ENCODE results near the gene ETV6. TPM values are rescaled to one million over a fixed set of nuclear protein-coding genes. Genes with fewer than 3 reads are reported as not detected.
"Not testable (repeated sequence)": the region's sequence is repeated elsewhere in the genome, so short reads cannot be mapped to it uniquely, and the experiment has no call there.

The ETV6 gene
- total RNA-seq: 18.4 TPM
- long read RNA-seq, full-length matches to known transcripts: 10 of 33 reads
- long read RNA-seq, partial matches to known transcripts: 6 of 33 reads
- long read RNA-seq, other reads (novel, unspliced or antisense): 17 of 33 reads

- peak; percentile 82 for DNase-seq (ENCODE audit: low spot score)
- intact Hi-C loops (cut with DNase I): loop anchor here (2.0 to 10.0 kb wide), 6 partner anchors 58 to 365 kb away; no protein-coding TSS in a partner anchor
Measured at GRCh38 chr12:11649413-11650285, at the start of gene ETV6. Gene ETV6 (plus strand): TSS chr12:11649674. CDS start chr12:11650128, 454 bp downstream.

DNA sequence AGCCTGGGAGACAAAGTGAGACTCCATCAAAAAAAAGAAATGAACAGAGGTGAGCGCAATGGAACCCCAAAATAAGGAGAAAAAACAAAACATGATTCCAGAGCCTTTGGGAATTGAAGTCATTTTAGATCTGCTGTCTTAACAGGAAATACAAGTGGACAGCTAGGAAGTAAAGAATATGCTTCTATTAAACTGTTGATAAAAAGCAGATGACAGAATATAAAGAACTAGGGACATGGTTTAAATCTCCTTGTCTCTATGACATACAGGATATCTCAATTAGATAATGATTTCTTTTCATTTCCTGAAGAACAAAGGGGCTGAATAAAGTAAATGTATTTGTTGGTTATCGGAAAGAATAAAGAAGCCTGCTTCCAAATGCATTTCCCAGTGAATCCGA is 49.3 kb upstream of the ETV6 start:
- DNase-seq (ENCODE audit: low spot score): no peak
- intact Hi-C loops (cut with DNase I): no loop called here

DNA sequence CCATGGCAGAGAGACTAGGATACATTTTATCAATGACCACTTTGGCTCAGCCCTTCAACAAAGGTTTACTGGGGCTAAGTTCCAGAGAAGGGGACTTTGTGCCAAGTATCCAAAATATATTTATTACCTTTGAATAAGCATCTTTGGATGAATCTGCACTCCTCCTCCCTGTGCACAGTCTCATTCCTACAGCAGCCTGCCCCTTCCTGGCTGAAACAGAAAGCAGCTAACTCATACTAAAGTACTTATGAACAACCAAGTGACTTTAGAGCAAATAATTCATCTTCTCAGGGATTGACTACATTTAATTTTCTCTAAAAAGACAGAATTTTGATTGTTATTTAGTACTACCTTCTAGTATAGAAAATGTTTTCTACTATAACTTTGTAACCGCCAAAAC is 47.8 kb upstream of the ETV6 start:
- intact Hi-C loops (cut with DNase I): no loop called here
- DNase-seq (ENCODE audit: low spot score): no peak

GRCh38 chr12:11607313-11608081 is 42.0 kb upstream of the ETV6 start:
- intact Hi-C loops (cut with DNase I): no loop called here
- no peak for DNase-seq (ENCODE audit: low spot score)

GRCh38 chr12:11609045-11609444 is 40.4 kb upstream of the ETV6 start:
- no peak for DNase-seq (ENCODE audit: low spot score)
- intact Hi-C loops (cut with DNase I): no loop called here

DNA sequence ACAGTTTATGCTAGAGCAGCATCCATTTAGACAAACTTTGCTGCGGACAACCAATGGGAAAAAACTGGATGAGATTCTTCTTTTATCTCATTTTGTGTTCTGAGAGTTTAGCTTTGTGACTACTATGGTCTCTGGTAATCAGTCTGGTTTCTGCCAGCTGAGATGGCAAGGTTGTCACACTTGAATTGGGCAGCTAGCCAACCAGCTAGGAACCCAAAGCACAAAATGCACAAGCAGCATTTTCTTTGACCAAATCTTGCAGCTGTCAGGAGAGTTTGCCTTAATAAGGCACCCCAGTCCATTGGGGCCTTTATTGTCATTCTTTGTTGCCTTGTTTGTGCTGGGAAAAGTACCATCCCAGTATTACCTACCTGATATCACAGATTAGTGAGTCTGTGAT is 34.0 kb upstream of the ETV6 start:
- intact Hi-C loops (cut with DNase I): no loop called here
- no peak for DNase-seq (ENCODE audit: low spot score)

- intact Hi-C loops (cut with DNase I): no loop called here
- no peak for DNase-seq (ENCODE audit: low spot score)
Measured at GRCh38 chr12:11618046-11618445, 31.4 kb upstream of the ETV6 start.

GRCh38 chr12:11621797-11622423 is 27.6 kb upstream of the ETV6 start:
- no peak for DNase-seq (ENCODE audit: low spot score)

DNA sequence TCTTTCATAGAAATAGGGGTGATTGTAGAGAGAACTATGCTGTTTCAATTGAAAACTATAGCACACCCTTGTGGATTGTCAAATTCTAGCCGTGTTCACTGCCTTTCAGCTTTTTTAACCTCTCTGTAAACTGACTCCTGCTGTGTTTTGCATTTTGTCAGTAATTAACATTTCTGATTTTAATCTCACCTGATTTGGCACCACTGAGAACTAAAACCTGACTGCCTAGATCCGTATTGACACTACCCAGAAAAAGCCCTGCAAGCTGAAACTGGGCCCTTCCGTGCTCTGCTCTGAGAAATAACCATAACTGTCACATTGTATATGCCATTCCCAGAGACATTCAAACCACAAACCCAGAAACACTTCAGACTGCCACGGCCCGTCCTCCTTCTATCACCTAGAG is 26.6 kb upstream of the ETV6 start:
- intact Hi-C loops (cut with DNase I): loop anchor here (2.0 to 5.0 kb wide), 2 partner anchors 41 to 412 kb away; no protein-coding TSS in a partner anchor
- DNase-seq (ENCODE audit: low spot score): no peak

More at GRCh38 chr12:11621797-11622423, 27.6 kb upstream of the ETV6 start:
- intact Hi-C loops (cut with DNase I): loop anchor here (2.0 to 5.0 kb wide), 2 partner anchors 40 to 413 kb away; no protein-coding TSS in a partner anchor

DNA sequence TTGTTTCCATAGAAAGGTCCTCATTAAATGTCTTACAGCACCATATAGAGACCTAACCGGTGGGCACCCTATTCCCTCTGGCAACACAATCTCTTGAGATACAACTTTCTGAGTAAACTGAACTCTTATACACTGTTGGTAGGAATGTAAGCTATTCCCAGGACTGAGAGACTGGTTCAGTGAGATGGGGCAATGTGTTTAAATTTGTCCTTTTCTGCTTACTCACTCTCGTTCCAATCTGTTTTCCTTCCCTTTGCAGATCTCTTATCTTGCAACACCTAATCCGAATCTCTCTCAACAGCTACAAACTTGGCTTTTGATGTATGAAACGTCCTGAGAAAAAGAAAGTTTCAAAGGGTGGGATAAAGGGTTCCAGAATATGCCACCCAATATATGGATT is 26.1 kb upstream of the ETV6 start:
- intact Hi-C loops (cut with DNase I): loop anchor here (2.0 to 5.0 kb wide), 2 partner anchors 41 to 411 kb away; no protein-coding TSS in a partner anchor
- no peak for DNase-seq (ENCODE audit: low spot score)

DNA sequence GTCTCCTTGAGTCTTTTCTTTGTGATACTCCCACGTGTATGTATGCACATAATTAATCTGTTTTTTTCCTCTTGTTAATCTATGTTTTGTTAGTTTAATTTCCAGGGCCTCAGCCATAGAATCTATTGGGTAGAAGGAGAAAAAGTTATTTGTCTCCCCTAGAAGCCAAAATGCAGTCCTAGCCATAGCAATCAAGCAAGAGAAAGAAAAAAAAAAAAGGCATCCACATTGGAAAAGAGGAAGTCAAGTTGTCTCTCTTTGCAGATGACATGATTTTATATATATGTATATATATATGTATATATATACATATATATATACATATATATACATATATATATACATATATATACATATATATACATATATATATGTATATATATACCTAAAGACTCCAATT is 25.4 kb upstream of the ETV6 start:
- DNase-seq (ENCODE audit: low spot score): no peak
- intact Hi-C loops (cut with DNase I): loop anchor here (5.0 kb wide), 1 partner anchor 42 kb away; no protein-coding TSS in a partner anchor

- DNase-seq (ENCODE audit: low spot score); intact Hi-C loops (cut with DNase I): not testable (repeated sequence)
Measured at GRCh38 chr12:11627709-11628108, 21.8 kb upstream of the ETV6 start.

GRCh38 chr12:11628353-11628752 is 21.1 kb upstream of the ETV6 start:
- DNase-seq (ENCODE audit: low spot score): no peak
- intact Hi-C loops (cut with DNase I): no loop called here

- intact Hi-C loops (cut with DNase I): no loop called here
- no peak for DNase-seq (ENCODE audit: low spot score)
Measured at GRCh38 chr12:11630046-11630706, 19.3 kb upstream of the ETV6 start.

DNA sequence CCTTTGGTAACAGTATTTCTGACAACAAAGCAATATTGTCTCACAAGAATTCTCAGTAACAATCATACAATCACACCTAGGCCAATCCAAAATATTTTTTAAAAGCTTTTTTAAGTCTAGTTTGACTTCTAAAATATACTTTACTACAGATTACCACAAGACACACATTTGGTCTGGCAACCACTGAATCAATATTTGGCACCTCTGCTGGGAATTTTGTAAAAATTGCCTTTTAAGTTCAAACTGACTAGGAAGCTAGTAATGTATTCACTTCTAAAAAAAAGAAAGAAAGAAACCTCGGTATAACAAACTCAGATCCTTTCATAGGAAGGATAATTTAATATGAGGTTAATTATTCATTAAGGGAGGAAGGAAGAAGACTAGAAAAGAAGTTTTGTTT is 18.2 kb upstream of the ETV6 start:
- no peak for DNase-seq (ENCODE audit: low spot score)
- intact Hi-C loops (cut with DNase I): no loop called here

GRCh38 chr12:11631881-11632280 is 17.6 kb upstream of the ETV6 start:
- DNase-seq (ENCODE audit: low spot score); intact Hi-C loops (cut with DNase I): not testable (repeated sequence)

DNA sequence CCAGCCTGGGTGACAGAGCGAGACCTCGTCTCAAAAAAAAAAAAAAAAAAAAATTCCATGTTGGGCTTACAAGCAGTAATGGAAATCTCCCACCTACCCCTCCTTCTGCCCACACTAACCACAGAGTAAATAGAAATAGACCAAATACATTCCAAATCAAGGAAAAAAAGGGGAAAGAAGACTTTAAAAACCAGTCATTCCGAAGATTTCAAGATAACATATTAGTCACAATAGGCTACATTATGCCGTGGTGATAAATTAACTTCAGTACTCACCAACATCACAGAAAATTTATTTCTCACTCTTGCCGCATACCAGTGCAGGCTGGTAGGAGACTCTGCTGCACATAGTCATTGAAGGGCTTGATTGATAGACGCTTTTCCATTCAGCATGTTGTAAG is 15.5 kb upstream of the ETV6 start:
- no peak for DNase-seq (ENCODE audit: low spot score)
- intact Hi-C loops (cut with DNase I): no loop called here

- intact Hi-C loops (cut with DNase I): no loop called here
- DNase-seq (ENCODE audit: low spot score): no peak
Measured at GRCh38 chr12:11635341-11635740, 14.1 kb upstream of the ETV6 start.

GRCh38 chr12:11638315-11638916 is 11.1 kb upstream of the ETV6 start:
- intact Hi-C loops (cut with DNase I): no loop called here

More at GRCh38 chr12:11638315-11638916, 11.1 kb upstream of the ETV6 start:
- DNase-seq (ENCODE audit: low spot score): no peak
